AG20443 (cell line): Measurements from ENCODE around the gene DIRAS2.

Source experiments
- DNase-seq: peaks from one replicate; pipeline ENCODE4 v3.0.0; 2012; ENCODE audit warnings: low spot score, mixed read lengths

The DIRAS2 gene

GRCh38 chr9:90612957-90613356 lies 29.7 kb downstream of the DIRAS2 start:
- DNase-seq, result no peak

- DNase-seq, result no peak
Measured at GRCh38 chr9:90611568-90611967, 31.1 kb downstream of the DIRAS2 start.

DNA sequence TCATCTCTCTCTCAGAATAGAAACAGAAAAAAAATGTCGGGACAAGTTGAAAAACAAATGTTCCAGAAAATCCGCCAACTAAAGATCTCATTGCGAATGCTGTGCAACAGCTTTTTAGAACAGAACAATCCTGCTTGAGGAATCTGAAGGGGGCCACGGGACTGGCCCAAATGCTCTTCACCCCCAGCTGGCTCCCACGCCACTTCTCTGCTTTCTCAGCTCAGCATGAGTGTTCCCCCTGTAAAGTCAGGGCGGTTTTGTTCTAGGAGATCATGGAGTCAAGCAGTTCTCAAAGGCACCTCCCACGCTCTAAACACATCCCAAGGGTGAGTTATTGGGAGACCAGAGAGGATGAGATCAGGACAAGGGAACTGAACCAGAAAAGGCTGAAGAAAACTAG lies 31.5 kb downstream of the DIRAS2 start:
- no peak for DNase-seq

DNA sequence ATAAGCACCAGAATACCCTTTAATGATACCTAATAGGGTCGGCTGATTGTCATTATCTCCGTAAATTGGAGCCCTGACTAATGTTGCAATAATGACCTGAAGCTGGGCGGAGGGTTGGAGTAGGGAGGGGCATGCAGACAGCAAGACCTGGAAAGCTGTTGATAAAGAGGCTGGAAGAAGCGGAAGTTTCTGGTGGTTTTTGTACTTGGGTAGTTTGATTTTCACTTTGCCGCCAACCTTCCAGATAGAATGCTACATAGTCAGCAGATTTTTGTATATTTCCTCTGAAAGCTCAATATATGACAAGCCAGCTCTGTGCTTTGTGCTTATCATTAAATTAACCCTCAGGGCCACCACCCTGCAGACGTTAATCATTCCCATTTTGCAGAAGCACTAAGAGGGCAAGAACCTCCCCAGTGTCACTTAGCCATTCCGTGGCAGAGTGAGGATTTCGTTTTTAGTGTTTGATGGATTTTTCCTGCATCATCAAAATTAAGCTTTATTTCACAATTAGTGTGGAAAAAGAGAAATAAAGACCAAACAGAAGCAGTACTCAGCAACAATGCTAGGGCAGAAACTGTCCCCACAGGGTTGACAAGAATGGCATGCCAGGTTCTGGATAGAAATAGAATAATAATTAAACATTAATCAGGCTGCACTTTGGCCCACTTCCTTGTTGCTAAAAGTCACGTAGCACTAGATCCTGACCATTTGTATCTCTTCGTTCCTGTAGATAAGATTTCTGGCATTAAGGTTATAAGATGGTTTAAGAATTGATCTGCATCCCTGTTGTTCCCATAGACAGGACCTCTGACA lies 34.7 kb downstream of the DIRAS2 start:
- DNase-seq, result no peak

DNA sequence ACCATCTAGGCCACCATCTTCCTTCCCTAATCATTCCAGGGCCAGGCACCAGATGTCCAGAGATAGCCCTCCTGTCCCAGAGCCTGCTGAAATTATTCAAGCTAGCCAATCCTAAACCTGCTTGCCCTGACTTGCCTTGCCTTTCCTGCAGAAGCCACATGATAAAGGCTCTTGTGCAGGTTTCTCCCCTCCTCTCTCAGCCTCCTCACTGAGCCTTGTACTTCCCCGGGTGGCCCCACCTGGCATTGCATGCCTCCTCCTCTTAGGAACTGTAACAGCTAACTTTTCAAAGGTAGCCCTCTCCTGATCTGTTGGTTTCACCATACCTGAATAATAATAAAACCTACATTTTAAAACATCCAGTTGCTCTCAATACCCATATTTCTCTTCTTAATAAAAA lies 42.6 kb downstream of the DIRAS2 start:
- no peak for DNase-seq

DNA sequence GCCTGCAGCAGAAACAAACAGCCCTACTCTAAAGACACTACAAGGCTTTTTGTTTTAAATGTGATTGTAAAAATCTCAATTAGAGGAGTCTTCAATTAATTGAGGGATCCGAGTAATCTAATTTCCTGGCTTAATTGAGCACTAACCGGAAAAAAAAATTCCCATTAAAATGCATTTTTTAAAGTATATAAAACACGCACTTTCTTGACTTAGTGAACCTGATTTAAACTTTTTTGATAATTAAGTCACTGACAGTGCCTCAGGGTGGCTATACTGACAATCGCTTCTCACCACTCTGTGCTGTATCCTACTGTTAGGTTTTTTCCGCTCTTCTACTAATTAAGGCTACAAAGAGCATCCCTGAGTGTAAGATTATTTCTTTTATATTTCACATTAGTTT lies 44.4 kb downstream of the DIRAS2 start:
- no peak for DNase-seq

DNA sequence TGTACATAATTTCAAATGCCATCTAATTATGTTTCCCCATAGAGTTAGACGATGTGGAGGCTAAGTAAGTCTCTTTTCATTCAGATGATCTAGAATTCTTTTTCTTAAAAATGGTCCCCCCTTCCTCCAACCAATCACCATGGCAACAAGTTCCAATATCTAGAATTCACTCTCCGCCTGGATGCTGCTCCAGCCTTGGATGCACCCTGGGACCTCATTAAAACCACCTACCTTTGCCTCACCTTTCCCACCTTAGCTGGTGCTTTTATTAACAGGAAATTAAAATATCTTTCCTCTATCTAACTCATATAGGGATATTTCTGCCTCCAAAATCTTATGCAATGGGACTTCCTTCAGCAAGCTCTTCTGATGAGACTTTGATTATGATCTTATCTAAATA lies 49.0 kb downstream of the DIRAS2 start:
- no peak for DNase-seq

DNA sequence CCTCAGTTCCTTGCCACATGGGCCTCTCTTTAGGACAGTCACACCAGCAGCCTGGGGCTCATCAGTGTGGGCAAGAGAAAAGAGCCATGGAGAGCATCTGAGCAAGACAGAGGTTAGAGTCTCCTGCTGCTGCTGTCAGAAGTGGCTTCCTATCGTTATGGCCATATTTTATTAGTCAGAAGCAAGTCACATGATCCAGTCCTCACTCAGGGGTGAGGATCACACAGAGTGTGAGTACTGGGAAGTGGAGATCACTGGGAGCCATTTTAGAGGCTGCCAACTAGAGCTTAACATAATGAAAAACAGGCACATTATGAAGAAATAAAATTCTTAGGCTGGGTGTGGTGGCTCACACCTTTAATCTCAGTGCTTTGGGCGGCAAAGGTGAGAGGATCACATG lies 62.0 kb downstream of the DIRAS2 start:
- DNase-seq, result no peak

DNA sequence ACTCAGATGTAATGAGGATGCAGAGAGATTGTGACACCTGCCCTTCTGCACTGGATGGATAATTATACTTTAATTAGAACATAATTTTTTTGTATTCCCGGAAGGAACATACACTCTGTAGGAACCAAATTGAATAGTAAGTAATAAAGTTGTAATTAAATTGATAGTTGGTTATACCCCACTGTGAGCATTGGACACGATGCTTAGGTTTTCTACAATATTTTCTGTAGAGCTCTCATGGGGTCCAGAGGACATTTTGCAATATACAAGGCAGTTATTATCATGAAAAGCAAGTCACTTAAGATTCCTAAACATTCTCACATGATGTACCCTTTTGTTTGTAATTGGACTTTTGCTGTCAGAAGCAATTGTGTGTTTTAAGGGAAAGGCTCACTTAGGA lies 63.4 kb downstream of the DIRAS2 start:
- no peak for DNase-seq

DNA sequence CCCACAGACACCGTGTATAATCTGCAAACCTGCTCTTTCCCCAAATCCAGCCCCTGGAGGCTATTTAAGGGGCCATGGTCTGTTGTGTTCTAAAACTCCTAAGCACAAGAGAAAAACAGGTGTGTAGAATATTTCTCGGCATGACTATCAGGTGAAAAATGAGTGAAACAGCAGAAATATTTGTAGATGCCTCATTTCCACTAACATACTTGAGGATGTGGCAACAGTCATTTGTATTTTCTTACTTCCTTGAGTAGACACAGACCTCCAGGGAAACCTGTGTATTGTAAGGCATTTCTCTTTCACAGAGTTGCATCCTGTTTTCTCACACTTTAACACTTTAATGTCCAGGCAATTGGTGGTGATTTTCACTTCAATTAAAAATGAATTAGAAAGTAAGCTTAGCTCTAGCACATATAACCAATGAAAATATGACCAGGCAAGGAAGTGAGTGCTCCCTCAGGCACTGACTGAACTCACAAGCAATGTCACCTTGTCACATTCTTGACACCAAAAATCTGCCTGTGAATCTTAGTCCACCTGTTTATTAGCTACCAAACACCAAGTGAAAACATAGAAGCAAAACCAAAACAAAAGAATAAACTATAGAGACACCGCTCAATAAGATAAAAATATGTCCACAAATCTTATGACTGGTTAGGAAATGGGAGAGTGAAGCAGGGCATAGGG lies 64.4 kb downstream of the DIRAS2 start:
- no peak for DNase-seq

GRCh38 chr9:90569511-90569910 lies 73.1 kb downstream of the DIRAS2 start:
- no peak for DNase-seq

DNA sequence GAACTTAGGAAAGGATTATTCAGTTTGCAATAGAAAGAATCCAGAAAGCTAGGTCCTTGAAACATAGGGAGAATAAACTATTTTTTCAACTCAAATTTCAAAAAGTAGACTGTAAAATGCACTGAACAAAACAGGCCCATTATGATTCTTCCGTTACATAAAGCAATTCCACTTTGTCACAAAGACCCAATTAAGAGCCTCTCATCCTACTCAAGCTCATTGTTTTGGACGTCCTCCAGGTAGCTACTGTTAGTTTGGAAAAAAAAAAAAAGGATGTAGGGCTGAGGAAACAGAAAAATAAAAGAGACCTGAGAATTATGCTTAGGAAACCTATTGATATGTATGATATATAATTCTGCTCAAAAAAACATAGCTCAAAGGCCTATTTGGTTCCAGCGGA lies 74.0 kb downstream of the DIRAS2 start:
- DNase-seq, result no peak

DNA sequence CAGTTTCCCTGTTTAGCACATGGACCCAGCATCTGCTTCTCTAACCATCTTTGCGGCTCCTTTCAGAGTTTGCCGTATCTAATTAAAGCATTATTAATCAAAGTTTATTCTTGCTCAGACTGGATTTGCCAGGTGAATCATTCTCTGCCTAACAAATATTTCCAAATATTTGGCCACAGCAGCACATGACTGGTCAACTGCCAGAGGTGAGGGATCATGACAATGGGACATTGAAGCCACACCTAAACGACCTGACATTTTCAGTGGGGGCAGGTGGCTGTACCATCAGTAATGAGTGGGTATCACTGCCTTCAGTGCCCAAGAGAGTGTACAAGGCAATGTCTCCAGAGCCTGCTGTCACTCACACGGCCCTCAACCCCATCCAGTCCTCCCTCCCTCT lies 80.4 kb downstream of the DIRAS2 start:
- no peak for DNase-seq
